Activated CD8-positive, alpha-beta memory T cell treated with anti-CD3 and anti-CD28 coated beads, Interleukin-2, amount 50 U/mL, for 4 hours (primary cell): ENCODE measurements around the gene RYK.
"Not testable (repeated sequence)": the region's sequence is repeated elsewhere in the genome, so short reads cannot be mapped to it uniquely, and the experiment has no call there.

Experiments
- DNase-seq: peaks from one replicate; pipeline ENCODE4 v3.0.0-alpha.2; 2020

The RYK gene

DNA sequence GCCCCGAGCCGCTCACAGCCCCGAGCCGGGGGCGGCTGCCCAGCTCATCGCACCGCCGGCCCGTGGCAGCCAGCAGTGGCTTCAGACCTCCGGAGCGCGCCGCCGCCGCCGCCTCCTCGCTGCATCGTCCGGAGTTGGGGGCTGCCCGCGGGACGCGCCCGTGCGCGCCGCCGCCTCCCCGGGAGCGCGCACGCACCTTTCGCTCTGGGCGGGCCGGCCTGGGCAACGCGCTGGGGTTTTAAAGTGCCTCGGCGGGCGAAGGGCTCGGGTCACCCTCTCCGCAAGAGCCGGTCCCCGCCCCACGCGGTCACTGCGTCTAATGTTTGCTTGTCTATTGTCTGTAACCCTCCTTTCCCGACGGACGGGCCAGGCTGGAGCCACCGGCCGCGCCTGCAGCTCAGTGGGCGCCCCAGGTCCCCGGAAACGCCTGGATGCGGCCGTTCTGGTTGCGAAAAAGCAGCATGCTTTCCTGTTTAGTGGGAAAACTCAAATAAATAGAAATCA is at the start of gene RYK:
TSS of gene RYK (minus strand) at position 143 of the 504 bp plus-strand sequence. CDS start 205 bp downstream, outside the sequence.
- DNase-seq: peak; percentile 76

DNA sequence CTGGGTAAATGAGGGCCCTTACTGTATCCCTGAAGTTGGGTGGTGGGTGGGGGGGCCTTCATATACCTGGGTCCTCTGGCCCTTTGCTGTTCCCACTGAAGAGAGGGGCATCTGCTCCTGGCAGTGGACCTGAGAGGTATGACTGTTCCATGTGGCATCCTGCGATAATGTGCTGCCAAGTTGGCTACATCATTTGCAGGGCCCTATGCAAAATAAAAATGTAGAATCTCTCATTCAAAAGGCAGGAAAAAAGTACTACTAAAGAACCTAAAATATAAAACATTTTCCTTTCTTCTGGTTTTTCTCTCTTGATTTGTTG is 49.2 kb upstream of the RYK start:
- DNase-seq: no peak

DNA sequence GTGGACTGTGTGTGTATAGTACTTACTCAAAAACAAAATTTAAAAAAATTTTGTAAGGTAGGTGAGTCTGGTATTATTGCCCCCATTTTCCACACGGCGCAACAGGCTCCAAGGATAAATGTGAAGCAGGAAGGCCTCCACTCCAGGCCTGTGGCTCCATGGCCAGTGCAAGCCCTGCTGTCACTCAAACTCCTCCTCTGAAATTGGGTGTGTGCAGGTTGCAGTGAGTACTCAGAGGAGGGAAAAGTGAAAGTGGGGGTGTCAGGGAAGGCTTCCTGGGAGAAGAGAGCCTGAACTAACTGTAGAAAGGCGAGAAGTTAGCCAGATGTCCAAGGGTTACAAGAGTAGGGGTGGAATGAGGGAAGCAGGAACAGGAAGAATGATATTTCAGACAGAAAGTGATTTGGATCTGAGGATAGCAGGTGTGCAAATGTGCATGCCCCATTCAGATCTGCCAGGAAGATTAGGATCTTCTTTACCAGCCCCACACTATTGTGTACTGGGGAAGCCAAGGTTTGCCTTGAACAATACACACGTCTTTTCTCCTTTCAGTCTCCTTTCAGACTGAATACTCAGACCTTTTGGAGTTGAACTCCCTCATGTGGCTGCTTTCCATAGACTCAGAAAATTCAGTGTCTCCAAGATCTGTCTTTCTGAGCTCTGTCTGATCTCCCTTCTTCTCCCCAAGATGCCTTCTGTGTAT is 48.7 kb upstream of the RYK start:
- DNase-seq: no peak

DNA sequence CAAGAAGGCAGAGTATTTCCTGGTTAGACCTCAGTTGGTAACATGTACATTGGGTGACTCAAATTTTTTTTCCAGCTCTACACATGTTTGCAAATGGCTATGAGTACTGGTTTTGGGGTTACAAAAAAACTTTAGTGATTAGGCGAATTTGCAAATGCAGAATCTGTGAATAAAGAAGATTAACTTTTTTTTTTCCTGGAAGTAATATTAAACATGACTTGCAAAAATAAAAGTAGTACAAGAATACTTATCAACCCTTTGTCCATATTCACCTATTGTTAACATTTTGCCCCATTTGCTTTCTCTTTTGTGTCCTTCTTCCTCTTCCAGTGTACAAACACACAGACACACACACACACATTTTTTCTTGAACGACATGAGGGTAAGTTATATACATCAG is 47.6 kb upstream of the RYK start:
- no peak for DNase-seq

DNA sequence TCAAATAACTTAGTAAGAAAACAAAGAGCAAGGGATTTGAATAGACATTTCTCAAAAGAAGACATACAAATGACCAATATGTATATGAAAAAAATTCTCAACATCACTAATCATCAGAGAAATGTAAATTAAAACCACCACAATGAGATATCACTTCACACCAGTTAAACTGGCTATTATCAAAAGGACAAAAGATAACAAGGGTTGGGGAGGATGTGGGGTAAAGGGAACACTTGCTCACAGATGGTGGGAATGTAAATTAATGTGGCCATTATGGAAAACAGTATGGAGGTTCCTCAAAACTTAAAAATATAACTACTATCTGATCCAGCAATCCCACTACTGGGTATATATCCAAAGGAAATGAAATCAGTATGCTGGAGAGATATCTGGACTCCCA is 46.0 kb upstream of the RYK start:
- no peak for DNase-seq

DNA sequence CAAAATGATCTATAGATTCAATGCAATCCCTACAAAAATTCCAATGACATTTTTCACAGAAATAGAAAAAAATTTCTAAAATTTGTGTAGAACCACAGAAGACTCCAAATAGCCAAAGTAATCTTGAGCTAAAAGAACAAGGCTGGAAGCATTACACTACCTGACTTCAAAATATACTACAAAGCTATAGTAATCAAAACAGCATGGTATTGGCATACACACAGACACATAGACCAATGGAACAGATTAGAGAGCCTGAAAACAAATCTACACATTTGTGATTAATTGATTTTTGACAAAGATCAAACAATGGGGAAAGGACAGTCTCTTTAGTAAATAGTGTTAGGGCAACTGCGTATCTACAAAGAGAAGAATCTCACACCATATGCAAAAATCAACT is 45.3 kb upstream of the RYK start:
- no peak for DNase-seq

DNA sequence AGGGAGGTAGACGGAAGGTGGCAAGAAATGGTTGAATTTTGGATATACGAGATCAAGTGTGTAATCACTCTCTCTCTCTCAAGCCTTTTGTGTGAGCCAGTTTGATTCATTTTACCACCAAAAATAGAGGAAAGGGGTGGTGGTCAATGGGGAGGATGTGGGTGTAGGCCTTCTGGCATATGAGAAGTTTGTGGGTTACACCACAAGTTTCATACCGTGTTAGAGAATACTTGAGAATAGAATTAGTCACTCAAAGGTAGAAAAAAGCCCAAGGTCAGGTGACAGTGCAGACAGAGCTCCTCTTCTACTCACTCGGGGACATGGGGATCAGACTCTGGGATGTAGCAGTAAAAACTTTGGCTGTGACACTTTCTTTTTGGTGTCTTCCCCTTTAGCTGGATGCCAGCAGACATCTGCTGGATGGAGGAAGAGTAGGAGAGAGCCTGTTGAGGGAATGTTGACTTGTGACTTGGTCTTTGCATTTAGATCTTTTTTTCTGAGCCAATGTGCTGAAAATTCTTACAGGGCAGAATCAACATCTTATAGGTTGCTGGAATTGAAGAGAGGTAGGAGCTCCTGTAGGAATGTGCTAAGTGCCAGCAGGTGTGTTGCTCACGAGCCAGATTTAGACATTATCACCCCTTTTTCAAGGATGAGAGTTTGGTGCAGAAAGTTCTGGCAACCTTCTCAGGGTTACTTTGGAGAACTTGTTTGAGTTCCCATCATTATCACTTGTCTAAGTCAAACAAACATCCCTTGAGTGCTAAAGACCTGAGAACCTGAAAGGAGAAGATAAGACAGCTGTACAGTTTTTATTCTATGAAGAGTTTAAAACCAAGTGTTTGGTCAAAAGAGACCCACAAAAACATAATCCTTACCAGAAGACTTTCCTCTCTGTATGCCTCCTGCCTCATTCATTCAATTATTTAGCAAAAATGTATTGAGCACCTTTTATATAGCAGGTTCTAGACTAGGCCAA is 43.9 kb upstream of the RYK start:
- DNase-seq: peak; percentile 44

DNA sequence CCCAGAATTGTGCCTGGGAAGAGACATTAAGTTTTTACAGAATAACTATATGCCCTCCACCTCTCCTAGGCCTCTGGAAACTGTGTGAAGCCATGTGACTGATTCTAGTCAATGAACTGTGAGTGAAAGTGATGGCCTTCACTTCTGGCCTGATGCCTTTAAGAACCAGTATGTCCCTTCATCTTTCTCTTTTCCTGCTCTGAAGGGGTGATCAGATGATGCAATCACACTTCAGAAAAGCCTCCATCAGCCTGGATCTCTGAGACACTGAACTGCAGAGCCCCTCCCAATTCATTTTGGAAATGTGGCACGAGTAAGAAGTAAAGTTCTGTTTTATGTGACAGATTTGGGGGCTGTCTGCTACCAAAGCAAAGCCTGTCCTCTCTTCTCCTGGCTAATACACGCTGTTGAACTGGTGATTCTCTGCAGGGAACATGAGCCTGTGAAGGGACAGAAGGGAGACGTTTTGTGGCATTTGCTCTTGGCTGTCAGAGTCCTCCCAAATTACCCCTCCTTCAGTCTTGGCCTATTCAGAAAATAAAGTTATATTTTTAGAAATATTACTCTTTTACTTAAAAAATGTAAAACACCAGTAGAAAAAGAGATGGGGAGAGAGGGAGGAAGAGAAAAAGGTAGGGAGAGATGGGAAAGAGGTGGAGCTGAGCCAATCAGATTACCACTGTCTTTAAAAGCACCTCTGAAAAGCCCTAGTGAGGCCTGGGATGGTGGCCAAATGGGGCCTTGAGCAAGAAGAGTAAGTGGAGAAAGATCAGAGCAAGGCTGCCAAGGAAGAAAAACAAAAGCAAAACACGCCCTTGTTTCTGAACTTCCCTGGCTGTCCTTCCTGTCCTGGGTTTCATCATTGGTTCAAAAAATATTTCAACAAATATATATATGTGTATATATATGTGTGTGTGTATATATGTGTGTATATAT is 40.9 kb upstream of the RYK start:
- DNase-seq: no peak

DNA sequence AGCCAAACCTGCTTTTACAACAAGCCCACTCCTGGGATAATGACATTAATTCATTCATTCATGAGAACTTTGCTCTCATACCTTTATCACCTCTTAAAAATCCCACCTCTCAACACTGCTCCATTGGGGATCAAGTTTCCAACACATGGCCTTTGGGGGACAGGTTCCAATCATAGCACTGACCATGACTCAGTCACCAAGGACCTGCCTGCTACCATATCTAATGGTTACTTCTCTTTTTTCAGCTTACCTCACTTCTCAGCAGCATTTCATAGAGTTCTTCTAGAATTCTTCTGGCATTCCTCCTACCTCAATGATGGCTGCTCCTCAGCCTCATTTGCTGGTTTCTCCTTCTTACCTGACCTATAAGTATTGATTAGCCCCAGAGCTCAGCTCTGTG is 36.9 kb upstream of the RYK start:
- no peak for DNase-seq

DNA sequence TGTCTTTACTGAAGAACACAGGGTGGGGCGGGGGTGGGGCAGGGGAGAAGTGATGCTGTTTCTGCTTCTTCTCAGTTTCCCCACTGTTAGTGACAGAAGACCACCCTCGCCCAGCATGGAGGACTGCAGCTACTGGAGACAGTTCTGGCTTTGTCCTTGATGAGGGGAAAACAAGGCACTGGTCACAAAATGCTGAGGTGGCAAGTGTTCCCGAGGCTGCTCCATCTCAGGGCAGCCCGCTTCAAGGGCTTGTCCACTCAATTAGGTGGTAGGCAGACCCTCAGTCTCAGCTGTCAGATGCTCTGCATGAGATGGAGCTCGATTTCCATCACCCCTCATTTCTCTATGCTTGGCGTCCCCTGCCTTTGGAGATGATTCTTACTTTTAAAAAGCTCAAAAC is 33.8 kb upstream of the RYK start:
- DNase-seq: no peak

DNA sequence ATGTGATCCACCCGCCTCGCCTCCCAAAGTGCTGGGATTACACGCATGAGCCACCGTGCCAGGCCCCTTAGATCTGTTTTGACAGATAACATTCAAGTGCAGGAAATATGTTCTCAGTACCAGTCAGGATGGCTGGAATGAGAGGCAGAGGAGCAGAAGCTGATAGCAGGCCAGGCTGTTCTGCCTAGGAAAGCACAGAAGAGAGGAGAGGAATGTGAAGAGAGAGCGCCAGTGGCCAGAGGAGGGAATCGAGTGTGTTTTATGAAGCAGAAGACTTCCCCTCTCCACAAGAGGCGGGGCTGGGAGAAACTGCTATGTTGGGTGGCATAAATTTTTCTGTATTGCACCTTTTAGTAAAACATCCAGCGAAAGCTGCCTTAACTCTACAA is 32.0 kb upstream of the RYK start:
- DNase-seq: no peak

DNA sequence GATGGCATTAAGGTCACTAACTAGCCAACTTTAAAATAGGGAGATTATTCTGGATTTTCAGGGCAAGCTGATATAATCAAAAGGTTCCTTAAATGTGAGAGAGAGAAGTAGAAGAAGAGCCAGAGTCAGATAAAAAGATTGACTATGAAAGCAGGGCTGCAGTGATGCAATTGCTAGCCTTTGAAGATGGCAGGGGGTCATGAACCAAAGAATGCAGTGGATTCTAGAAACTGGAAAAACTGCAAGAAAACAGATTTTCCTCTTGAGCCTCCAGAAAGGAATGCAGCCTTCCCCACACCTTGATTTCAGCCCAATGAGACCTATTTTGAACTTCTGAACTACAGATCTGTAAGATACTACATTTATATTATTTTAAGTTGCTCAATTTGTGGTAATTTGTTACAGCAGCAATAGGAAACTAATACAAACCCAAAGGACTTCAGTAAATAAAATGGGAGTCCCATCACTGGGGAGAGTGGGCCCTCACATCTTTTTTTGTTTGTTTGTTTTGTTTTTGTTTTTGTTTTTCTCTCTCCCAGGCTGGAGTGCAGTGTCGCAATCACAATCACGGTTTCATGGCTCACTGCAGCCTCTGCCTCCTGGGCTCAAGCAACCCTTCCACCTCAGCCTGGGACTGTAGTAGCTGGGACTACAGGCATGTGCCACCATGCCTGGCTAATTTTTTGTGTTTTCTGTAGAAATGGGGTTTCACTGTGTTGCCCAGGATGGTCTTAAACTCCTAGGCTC is 31.4 kb upstream of the RYK start:
- no peak for DNase-seq

DNA sequence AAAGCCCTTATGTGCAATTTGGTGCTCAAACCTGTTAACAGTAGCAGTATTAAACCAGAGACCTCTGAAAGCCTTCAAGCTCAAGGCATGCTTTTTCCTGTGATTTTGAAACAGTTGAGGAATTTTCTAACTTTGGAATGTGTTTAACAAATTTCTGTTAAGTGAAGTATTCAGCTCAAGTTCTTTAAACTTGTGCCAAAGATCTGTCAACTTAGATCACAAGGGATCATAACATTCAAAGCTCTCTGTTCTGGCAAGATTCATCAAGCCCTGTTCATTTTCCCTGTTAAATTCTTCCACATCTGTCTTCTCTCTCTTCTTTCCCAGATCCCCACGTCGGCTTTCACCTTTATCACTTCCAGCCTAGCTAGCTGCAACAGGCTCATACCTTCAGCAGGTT is 28.8 kb upstream of the RYK start:
- DNase-seq: no peak

DNA sequence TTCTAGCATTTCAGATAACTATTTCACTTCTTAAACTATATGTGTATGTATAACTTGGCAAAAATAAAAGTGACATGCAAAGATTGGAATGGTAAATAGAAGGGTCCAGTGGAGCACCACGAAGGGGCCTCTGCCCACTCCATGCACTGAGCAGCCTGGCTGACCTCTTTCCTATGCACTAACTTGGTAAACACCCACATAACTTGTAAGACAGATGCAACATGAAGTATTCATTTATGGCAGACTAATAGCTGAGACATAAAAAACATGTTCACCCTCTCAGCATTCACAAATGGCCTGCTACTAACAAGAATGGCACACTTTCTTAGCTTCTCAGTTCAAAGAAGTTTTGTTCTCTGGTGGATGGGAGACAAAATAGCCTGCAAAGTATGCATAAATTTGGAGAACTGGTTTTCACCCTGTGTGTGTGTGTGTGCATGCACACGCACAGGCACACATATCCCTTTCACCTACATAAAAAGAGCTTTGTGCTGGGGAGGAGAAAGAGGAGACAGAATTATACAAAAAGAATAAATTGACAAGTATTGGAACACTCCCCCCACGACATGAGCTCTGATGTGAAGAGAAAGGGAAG is 26.5 kb upstream of the RYK start:
- DNase-seq: no peak

DNA sequence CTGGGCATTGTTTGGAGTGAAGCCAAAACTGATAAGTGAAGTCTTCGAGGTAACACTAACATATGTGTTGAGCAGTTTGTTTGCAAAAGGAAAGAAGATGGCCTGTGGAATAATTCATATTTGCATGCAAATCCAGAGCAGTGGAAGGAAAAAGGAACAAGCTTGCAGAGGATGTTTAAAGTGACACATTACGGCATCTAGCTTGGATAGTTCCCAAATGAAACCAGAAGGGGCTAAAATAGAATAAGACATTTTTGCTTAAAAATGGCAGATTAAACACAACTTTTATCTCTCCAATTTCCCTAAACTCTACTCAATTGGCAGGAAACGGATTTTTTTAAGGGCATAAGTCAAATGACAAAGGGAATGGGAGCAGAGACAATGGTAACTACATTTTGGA is 25.4 kb upstream of the RYK start:
- no peak for DNase-seq

DNA sequence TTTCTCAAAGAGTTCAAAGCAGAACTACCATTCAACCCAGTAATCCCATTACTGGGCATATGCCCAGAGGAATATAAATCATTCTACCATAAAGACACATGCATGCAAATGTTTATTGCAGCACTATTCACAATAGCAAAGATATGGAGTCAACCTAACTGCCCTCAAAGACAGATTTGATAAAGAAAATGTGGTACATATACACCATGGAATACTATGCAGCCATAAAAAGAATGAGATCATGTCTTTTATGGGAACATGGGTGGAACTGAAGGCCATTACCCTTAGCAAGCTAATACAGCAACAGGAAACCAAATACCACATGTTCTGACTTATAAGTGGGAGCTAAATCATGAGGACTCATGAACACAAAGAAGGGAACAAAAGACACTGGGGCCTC is 24.5 kb upstream of the RYK start:
- DNase-seq: not testable (repeated sequence)

DNA sequence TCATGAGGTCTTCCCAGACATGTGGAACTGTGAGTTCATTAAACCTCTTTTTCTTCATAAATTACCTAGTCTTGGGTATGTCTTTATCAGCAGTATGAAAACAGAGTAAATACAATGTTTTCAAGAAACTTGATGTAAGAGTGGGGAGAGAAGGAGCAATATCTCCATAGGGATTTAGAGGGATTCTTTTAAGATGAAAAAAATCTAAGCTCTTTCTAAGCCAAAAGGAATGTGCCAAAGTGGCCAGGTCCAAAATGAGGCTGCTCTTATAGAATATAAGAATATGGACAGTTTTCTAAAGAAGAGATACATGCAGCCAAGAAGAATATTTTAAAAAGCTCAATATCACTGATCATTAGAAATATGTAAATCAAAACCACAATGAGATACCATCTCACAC is 23.9 kb upstream of the RYK start:
- DNase-seq: no peak

DNA sequence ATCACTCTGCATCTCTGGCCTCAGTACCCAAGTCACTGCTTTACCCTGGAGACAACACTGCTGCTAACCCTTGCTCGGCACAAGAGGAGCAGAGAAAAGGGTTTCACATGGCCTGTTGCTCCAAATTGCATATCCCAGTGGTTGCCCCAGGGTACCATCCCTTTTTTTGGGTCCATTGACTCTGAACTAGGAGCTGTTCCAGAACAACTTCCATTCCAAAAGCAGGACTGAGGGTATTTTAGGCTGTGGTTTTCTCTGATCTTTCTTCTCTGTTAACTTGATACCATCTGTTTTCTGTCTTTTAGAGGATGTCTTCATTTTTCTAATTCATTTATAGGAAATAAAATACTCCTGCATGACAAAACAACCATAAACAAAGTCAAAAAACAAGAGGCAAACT is 17.3 kb upstream of the RYK start:
- DNase-seq: no peak

DNA sequence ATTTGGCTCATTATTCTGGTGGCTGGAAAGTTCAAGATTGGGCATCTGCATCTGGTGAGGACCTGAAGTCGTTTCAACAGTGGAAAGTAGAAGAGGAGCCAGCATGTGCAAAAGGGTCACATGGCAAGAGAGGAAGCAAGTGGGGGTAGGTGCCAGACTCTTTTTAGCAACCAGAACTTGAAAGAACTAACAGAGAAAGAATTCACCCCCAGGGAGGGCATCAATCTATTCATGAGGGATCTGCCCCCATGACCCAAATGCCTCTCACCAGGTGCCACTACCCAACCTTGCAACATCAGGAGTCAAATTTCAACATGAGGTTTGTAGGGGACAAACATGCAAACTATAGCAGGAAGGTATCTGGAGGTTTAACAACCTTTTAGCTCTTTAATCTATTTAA is 10.3 kb upstream of the RYK start:
- no peak for DNase-seq

DNA sequence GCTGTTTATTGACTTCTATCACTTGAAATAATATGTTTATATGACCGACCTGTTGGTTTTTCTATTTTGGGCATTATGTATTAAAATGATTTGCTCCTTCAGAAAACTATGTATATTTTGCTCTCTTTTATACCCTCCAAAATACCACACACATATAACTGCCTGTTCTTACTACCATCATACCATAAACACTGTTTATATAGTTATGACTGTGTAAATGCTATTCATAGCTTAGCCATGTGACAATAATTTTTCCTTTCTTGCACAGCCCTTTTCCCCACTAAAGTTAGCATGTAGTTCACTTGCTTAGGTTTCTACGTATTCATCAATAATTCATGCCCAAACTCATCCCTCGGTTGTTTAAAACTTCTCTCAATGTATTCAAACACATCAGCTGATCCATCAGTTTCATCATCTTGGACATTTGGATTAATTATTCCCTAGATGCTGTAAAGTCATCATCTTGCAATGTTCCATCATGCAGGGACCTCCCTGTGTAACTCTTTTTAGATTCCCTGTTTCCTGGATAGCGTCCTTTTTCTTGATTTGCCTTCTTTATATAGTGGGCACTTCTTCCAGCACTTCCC is 8.2 kb upstream of the RYK start:
- no peak for DNase-seq

DNA sequence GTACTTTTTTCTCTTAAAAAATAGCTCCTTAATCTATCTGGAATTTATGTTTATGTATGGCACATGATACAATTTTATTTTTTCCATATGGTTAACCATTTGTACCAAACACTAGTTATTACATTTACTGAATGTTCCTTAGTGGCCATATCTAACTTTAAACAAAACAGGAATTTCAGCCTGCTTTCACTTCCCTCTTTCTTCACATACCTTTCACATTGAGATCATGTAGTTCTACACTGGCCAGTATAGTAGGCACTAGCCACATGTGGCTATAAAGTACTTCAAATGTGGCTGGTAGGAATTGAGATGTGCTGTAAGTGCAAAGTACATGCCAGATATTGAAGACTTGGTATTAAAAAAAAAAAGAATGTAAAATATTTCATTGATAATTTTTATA is 4.7 kb upstream of the RYK start:
- no peak for DNase-seq
